RWPE2 (cell line): Measurements from ENCODE around the gene C3orf70.

Source experiments
- ATAC-seq: fragments of 200-7000 bp; cut with Tn5 transposase; 3 replicates; pipeline ENCODE4 v1.9.1; 2021; ENCODE audit warnings: low read depth
- DNase-seq: peaks from one replicate; pipeline ENCODE4 v3.0.0-alpha.2; 2020; ENCODE audit warnings: low spot score
- H3K27ac ChIP-seq: fragments of 450-650 bp; 2 replicates; pipeline ENCODE4 v1.5.1; 2017; ENCODE audit warnings: mild to moderate bottlenecking; ENCODE audit not compliant: poor library complexity, severe bottlenecking
- H3K27me3 ChIP-seq: fragments of 250-450 bp; sonication (Bioruptor Pico); 2 replicates; pipeline ENCODE4 v1.5.1; 2021; ENCODE audit warnings: mild to moderate bottlenecking, moderate library complexity; ENCODE audit not compliant: insufficient read depth, poor library complexity, severe bottlenecking
- H3K36me3 ChIP-seq: fragments of 250-450 bp; sonication (Bioruptor Pico); 2 replicates; pipeline ENCODE4 v1.5.1; 2020; ENCODE audit warnings: low read depth, mild to moderate bottlenecking, moderate library complexity
- H3K4me1 ChIP-seq: fragments of 250-450 bp; sonication (Bioruptor Pico); 2 replicates; pipeline ENCODE4 v1.5.1; 2021; ENCODE audit warnings: mild to moderate bottlenecking, moderate library complexity; ENCODE audit not compliant: insufficient read depth, poor library complexity, severe bottlenecking
- H3K4me3 ChIP-seq: fragments of 250-450 bp; sonication (Bioruptor Pico); 2 replicates; pipeline ENCODE4 v1.5.1; 2021; ENCODE audit warnings: mild to moderate bottlenecking, moderate library complexity; ENCODE audit not compliant: severe bottlenecking
- H3K9me3 ChIP-seq: fragments of 250-450 bp; sonication (Bioruptor Pico); 2 replicates; pipeline ENCODE4 v1.5.1; 2021; ENCODE audit warnings: mild to moderate bottlenecking, moderate library complexity; ENCODE audit not compliant: severe bottlenecking
- TF ChIP-seq, protein P1 (sequence below): fragments of 450-650 bp; IDR thresholded peaks from one replicate; pipeline ENCODE4 v1.5.1; 2017; ENCODE audit warnings: mild to moderate bottlenecking, moderate library complexity; ENCODE audit not compliant: poor library complexity, severe bottlenecking

Gene C3orf70

DNA sequence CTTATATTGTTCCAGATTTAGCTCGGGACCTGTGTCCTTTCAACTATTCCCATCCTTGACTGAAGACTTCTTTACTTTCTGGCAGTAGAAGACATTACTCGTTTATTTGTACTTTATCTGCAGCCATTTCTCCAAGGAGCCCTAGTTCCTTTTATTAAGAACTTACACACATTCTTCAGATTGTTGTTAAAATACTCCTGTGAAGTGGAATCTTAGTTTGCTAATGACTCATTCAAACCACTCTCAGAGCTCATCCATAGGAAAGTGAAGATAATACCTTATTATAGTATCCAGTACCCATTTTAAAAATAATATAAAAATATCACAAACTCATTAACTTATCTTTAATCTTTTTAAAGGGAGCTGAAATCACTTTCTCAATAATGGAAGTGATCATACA lies 63.5 kb downstream of the C3orf70 start:
- TF ChIP-seq, protein P1, sequence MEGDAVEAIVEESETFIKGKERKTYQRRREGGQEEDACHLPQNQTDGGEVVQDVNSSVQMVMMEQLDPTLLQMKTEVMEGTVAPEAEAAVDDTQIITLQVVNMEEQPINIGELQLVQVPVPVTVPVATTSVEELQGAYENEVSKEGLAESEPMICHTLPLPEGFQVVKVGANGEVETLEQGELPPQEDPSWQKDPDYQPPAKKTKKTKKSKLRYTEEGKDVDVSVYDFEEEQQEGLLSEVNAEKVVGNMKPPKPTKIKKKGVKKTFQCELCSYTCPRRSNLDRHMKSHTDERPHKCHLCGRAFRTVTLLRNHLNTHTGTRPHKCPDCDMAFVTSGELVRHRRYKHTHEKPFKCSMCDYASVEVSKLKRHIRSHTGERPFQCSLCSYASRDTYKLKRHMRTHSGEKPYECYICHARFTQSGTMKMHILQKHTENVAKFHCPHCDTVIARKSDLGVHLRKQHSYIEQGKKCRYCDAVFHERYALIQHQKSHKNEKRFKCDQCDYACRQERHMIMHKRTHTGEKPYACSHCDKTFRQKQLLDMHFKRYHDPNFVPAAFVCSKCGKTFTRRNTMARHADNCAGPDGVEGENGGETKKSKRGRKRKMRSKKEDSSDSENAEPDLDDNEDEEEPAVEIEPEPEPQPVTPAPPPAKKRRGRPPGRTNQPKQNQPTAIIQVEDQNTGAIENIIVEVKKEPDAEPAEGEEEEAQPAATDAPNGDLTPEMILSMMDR, result no peak
- H3K27me3 ChIP-seq, result peaks cover 8% of the 10 kb centered on the region
- H3K36me3 ChIP-seq, result no peaks in the 10 kb centered on the region
- DNase-seq, result no peak
- no peak for ATAC-seq
- no peak overlapping the region for H3K27ac ChIP-seq
- no peaks in the 10 kb centered on the region for H3K4me1 ChIP-seq
- H3K4me3 ChIP-seq, result no peak overlapping the region
- H3K9me3 ChIP-seq, result no peaks in the 10 kb centered on the region

DNA sequence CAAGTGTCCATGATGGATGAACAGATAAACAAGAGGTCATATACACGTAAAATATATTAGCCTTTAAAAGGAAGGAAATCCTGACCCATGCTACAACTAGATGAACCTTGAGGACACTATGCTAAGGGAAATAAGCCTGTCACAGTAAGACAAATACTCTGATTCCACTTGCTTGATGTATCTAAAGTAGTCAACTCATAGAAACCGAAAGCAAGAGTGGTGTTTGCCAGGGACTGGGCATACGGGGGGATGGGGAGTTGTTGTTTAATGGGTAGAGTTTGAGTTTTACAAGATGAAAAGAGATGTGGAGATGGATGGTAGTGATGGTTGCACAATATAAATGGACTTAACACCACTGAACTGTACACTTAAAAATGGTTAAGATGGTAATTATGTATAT lies 65.4 kb downstream of the C3orf70 start:
- TF ChIP-seq, protein P1, result no peak
- no peak for DNase-seq
- Histone ChIP-seq H3K4me3 (no peak overlapping the region), H3K36me3 (no peaks in the 10 kb centered on the region), H3K9me3 (no peaks in the 10 kb centered on the region), H3K27ac (no peak overlapping the region), H3K4me1 (no peaks in the 10 kb centered on the region), H3K27me3 (peaks cover 8% of the 10 kb centered on the region)
- no peak for ATAC-seq

GRCh38 chr3:185084901-185085300 lies 68.0 kb downstream of the C3orf70 start:
- no peak overlapping the region for H3K4me3 ChIP-seq
- TF ChIP-seq, protein P1, result no peak
- peaks cover 8% of the 10 kb centered on the region for H3K27me3 ChIP-seq
- H3K36me3 ChIP-seq, result no peaks in the 10 kb centered on the region
- DNase-seq (no peak), ATAC-seq (no peak; the same call in 2 of the 3 replicates)
- no peaks in the 10 kb centered on the region for H3K4me1 ChIP-seq
- no peaks in the 10 kb centered on the region for H3K9me3 ChIP-seq
- H3K27ac ChIP-seq, result no peak overlapping the region

GRCh38 chr3:185084402-185084801 lies 68.5 kb downstream of the C3orf70 start:
- no peaks in the 10 kb centered on the region for H3K4me1 ChIP-seq
- no peaks in the 10 kb centered on the region for H3K36me3 ChIP-seq
- no peak overlapping the region for H3K27ac ChIP-seq
- DNase-seq, result no peak
- H3K9me3 ChIP-seq, result no peaks in the 10 kb centered on the region
- ATAC-seq, result no peak
- peaks cover 8% of the 10 kb centered on the region for H3K27me3 ChIP-seq
- TF ChIP-seq, protein P1, result no peak
- H3K4me3 ChIP-seq, result no peak overlapping the region

DNA sequence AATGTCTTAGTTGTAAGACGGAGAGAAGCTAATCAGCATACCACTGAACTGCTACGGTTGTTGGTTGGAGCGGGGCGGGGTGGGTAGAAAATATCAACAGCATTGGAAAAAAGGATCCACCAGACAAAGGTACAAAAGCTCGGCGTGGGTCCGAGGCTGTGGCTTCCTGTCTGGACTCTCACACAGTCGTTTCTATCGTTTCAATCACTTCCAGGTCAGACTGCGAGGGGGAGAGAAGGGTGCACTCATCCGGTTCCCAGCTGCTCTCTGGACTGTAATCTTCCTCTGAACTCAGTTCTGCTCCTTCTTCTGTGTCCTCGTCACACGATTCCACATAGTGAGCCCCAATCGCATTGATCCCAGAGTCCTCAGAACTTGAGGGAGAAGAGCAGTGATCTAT lies 70.0 kb downstream of the C3orf70 start:
- Histone ChIP-seq H3K27me3 (peaks cover 8% of the 10 kb centered on the region), H3K4me3 (no peak overlapping the region), H3K27ac (no peak overlapping the region), H3K36me3 (no peaks in the 10 kb centered on the region), H3K4me1 (no peaks in the 10 kb centered on the region), H3K9me3 (no peaks in the 10 kb centered on the region)
- DNase-seq (no peak), ATAC-seq (no peak)
- TF ChIP-seq, protein P1, result no peak
